ENCODE results near the gene KIAA0040. TPM values are rescaled to one million over a fixed set of nuclear protein-coding genes. Genes with fewer than 3 reads are reported as not detected.

Gene KIAA0040
- total and polyA plus RNA-seq, 11 donors, result 4.8 to 45.3 (median 12.9) TPM

DNA sequence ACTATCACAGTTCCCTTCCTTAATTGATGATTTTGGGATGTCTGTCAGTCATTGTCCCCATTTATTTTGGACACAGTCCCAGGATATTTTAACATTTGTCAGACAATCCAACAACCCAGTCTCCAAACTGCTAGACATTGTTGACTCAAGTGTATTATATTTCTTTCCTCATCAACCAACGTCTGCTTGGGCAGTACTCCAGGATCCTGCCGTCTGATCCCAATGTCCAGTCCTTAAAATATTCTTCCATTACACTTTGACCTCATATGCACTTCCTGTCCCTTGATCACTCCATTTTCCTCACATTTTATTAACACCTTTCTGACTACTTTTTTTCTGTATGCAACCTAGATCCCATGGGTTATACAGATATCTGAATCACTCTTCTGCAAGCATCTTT, 39.8 kb upstream of the KIAA0040 start:
- Histone ChIP-seq H3K27ac (no peak overlapping the region), H3K9me3 (peaks cover 0 to 5% (median 0%) of the 10 kb centered on the region in 12 donors), H3K4me3 (no peak overlapping the region), H3K36me3 (no peaks in the 10 kb centered on the region), H3K4me1 (peaks cover 0 to 3% (median 0%) of the 10 kb centered on the region in 12 donors), H3K27me3 (no peaks in the 10 kb centered on the region)
- 15 to 46% (median 36%) methylated on average over 2 of the region's 2 CpGs for WGBS, 4 donors
- intact Hi-C loops (cut with DNase I), result no loop called here
- DNase-seq (no peak), ATAC-seq (peak in 1 of 4 donors; percentile 26)
- TF ChIP-seq CTCF (IDR thresholded peaks at IDR 0.05) (no peak), POLR2A (IDR thresholded peaks at IDR 0.05) (no peak)

DNA sequence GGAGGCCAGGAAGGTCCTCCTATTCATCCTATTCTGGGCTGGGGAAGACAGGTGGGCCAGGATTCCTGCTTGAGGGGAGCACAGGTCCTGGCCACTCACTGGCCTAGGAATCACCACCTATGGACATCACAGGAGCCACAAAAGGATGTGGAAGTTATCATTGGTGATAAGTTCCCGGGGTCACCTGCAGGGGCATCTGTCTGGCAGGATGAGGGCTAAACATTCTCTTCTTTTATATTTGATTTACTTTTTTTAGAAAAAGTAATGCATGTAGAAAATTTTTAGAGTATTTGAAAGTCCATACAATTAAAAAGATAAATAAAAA, 33.2 kb upstream of the KIAA0040 start:
- DNase-seq (no peak), ATAC-seq (no peak)
- Histone ChIP-seq H3K4me3 (no peak overlapping the region), H3K27ac (no peak overlapping the region), H3K4me1 (peaks cover 0 to 19% (median 9%) of the 10 kb centered on the region in 12 donors), H3K36me3 (no peaks in the 10 kb centered on the region), H3K9me3 (no peaks in the 10 kb centered on the region), H3K27me3 (no peaks in the 10 kb centered on the region)
- TF ChIP-seq POLR2A (IDR thresholded peaks at IDR 0.05) (no peak), CTCF (IDR thresholded peaks at IDR 0.05) (no peak)
- intact Hi-C loops (cut with DNase I), result loop anchor here in 1 of 10 donors (10.0 kb wide), 1 partner anchor 89 kb away; no protein-coding TSS in a partner anchor
- 0 to 56% (median 2%) methylated on average over 1 of the region's 1 CpG for WGBS, 4 donors

- Histone ChIP-seq H3K4me1 (peaks cover 0 to 39% (median 17%) of the 10 kb centered on the region in 12 donors), H3K4me3 (no peak overlapping the region), H3K9me3 (no peaks in the 10 kb centered on the region), H3K27ac (peak overlapping the region in 2 of 12 donors; percentile 10 to 31), H3K36me3 (no peaks in the 10 kb centered on the region), H3K27me3 (no peaks in the 10 kb centered on the region)
- ATAC-seq, result no peak
- WGBS, 4 donors, result 72 to 85% (median 82%) methylated on average over 8 to 10 of the region's 10 CpGs
- intact Hi-C loops (cut with DNase I), result loop anchor here in 7 of 10 donors (1.0 to 10.0 kb wide), 5 partner anchors 65 to 95 kb away; no protein-coding TSS in a partner anchor
- no peak for DNase-seq
- no peak for TF ChIP-seq CTCF (IDR thresholded peaks at IDR 0.05)
- TF ChIP-seq POLR2A (IDR thresholded peaks at IDR 0.05), result no peak
Observed at GRCh38 chr1:175222296-175222938, 29.8 kb upstream of the KIAA0040 start.

GRCh38 chr1:175221557-175222175, 29.1 kb upstream of the KIAA0040 start:
- intact Hi-C loops (cut with DNase I), result loop anchor here in 9 of 10 donors (1.0 to 10.0 kb wide), 7 partner anchors 64 to 97 kb away; no protein-coding TSS in a partner anchor
- DNase-seq (peak in 4 of 5 donors; percentile 48 to 56 (median 51)), ATAC-seq (peak in 3 of 4 donors; percentile 57 to 71 (median 70))
- Histone ChIP-seq H3K36me3 (no peaks in the 10 kb centered on the region), H3K9me3 (no peaks in the 10 kb centered on the region), H3K4me3 (no peak overlapping the region), H3K27ac (peak overlapping the region in 9 of 12 donors; percentile 8 to 65 (median 31)), H3K4me1 (peaks cover 0 to 39% (median 17%) of the 10 kb centered on the region in 12 donors), H3K27me3 (no peaks in the 10 kb centered on the region)
- TF ChIP-seq CTCF (IDR thresholded peaks at IDR 0.05), result peak in 10 of 12 donors; percentile 16 to 48 (median 34)
- no peak for TF ChIP-seq POLR2A (IDR thresholded peaks at IDR 0.05)
- 35 to 50% (median 44%) methylated on average over 10 of the region's 10 CpGs for WGBS, 4 donors
